ENCODE results near the gene KDM7A.

KDM7A gene

DNA sequence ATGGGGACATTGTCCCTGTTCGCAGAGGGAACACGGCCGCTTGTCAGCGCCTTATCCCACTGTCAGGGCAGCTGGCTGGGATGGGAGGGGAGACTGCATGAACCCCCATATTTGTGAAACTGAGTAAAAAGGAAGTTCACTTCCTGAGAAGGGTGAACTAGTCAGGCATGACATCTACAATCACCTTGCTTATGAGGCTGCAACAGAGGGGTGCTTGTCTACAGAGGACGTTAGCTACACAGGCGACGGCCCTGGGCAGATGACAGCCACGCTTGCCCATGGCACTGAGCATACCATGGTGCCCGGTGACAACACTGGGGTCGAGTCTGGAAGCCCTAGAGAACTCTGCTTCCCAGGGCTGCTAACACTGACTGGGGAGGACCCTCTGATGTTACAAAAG lies 46.0 kb upstream of the KDM7A start:
- no peak overlapping the region for H3K4me3 ChIP-seq (ENCODE audit: low read depth in 1 of 2, low read length in 2 of 2)
- H2AFZ ChIP-seq (ENCODE audit: low read depth, low read length) = no peak overlapping the region
- TF ChIP-seq, protein P1, sequence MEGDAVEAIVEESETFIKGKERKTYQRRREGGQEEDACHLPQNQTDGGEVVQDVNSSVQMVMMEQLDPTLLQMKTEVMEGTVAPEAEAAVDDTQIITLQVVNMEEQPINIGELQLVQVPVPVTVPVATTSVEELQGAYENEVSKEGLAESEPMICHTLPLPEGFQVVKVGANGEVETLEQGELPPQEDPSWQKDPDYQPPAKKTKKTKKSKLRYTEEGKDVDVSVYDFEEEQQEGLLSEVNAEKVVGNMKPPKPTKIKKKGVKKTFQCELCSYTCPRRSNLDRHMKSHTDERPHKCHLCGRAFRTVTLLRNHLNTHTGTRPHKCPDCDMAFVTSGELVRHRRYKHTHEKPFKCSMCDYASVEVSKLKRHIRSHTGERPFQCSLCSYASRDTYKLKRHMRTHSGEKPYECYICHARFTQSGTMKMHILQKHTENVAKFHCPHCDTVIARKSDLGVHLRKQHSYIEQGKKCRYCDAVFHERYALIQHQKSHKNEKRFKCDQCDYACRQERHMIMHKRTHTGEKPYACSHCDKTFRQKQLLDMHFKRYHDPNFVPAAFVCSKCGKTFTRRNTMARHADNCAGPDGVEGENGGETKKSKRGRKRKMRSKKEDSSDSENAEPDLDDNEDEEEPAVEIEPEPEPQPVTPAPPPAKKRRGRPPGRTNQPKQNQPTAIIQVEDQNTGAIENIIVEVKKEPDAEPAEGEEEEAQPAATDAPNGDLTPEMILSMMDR (IDR thresholded peaks at IDR 0.05; ENCODE audit: borderline replicate concordance, extremely low read depth, low read length, poor library complexity, severe bottlenecking) = no peak
- no peak for TF ChIP-seq EZH2 (IDR thresholded peaks at IDR 0.05; ENCODE audit: borderline replicate concordance, low read depth, low read length, severe bottlenecking)
- H3K27ac ChIP-seq (ENCODE audit: low read length) = no peak overlapping the region
- no peaks in the 10 kb centered on the region for H3K27me3 ChIP-seq (ENCODE audit: insufficient read depth, low read length, poor library complexity)
- ATAC-seq (ENCODE audit: insufficient read depth, low read depth) (no peak), DNase-seq (no peak)
- no peak overlapping the region for H3K9ac ChIP-seq (ENCODE audit: low read depth, low read length)
- no peaks in the 10 kb centered on the region for H4K20me1 ChIP-seq (ENCODE audit: insufficient read depth, low read length)
- no peaks in the 10 kb centered on the region for H3K36me3 ChIP-seq (ENCODE audit: insufficient read depth, low read length)
- no peak overlapping the region for H3K4me2 ChIP-seq (ENCODE audit: insufficient read depth, low read length)
- H3K9me3 ChIP-seq (ENCODE audit: insufficient read depth, low read length, severe bottlenecking) = no peaks in the 10 kb centered on the region
- no peaks in the 10 kb centered on the region for H3K79me2 ChIP-seq (ENCODE audit: insufficient read depth, low read length)
- no peaks in the 10 kb centered on the region for H3K4me1 ChIP-seq (ENCODE audit: insufficient read depth, low read length)

DNA sequence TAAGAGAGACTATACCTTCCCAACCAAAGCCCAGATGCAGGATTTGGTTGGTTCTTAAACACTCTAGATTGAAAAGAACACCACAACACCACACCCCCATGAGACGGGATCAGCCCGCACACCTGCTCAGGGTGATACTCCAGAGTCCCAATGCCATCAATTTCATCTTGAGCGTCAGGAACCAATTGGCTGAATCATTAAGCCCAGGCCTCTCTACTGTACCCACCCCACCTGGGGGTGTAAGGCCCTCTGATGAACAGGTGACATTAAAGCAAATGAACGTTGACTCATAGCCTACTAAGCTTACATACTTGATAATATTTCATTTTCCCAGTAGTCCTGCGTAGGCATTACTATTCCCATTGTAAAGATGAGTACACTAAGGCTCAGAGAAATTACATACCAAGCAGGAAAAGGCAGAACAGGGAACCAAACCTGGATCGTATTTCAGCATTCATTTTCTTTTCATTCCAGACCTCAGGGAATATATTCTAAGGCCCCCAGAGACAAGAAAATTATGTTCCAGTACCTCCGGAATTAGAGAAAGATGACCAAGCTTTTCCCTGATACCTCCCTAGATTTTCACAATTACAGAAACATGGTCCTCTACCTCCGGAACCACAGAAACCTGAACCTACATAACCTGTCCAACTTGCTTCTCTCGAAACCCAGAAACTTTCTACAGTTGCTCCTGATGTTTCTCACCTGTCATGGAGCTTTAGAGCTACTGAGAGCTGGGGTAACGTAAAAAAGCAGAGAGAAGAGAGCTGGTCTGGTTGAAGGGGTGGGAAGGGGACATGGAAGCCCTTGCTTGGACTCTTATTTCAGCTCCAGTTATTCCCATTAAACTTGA lies 43.1 kb upstream of the KDM7A start:
- Histone ChIP-seq H3K9me3 (ENCODE audit: insufficient read depth, low read length, severe bottlenecking) (no peaks in the 10 kb centered on the region), H4K20me1 (ENCODE audit: insufficient read depth, low read length) (no peaks in the 10 kb centered on the region), H3K4me2 (ENCODE audit: insufficient read depth, low read length) (no peak overlapping the region), H3K79me2 (ENCODE audit: insufficient read depth, low read length) (no peaks in the 10 kb centered on the region), H3K36me3 (ENCODE audit: insufficient read depth, low read length) (no peaks in the 10 kb centered on the region), H3K27me3 (ENCODE audit: insufficient read depth, low read length, poor library complexity) (no peaks in the 10 kb centered on the region), H3K9ac (ENCODE audit: low read depth, low read length) (no peak overlapping the region), H3K27ac (ENCODE audit: low read length) (no peak overlapping the region), H3K4me1 (ENCODE audit: insufficient read depth, low read length) (no peaks in the 10 kb centered on the region), H3K4me3 (ENCODE audit: low read depth in 1 of 2, low read length in 2 of 2) (no peak overlapping the region), H2AFZ (ENCODE audit: low read depth, low read length) (no peak overlapping the region)
- DNase-seq (no peak), ATAC-seq (ENCODE audit: insufficient read depth, low read depth) (no peak)
- no peak for TF ChIP-seq EZH2 (IDR thresholded peaks at IDR 0.05; ENCODE audit: borderline replicate concordance, low read depth, low read length, severe bottlenecking)
- TF ChIP-seq, protein P1 (IDR thresholded peaks at IDR 0.05; ENCODE audit: borderline replicate concordance, extremely low read depth, low read length, poor library complexity, severe bottlenecking) = no peak

DNA sequence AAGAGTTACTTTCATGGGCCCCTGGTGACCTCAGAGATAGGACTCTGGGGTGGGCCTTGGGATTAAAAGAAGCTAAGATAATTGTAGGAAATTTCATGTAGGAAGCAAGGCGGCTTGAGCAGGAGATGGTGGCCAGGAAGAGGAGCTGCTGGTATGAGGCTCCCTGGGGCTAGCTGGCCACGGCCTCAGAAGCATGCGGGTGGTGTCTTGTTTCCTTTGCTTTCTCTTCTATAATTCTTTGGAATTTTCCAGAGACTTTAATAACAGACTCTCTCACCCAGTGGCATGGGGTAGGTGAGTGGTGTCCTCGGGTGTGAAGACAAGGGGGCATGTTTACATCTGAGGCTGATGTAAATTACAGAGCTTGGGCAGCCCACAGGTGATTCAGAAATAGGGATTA lies 41.9 kb upstream of the KDM7A start:
- Histone ChIP-seq H3K27me3 (ENCODE audit: insufficient read depth, low read length, poor library complexity) (no peaks in the 10 kb centered on the region), H3K36me3 (ENCODE audit: insufficient read depth, low read length) (no peaks in the 10 kb centered on the region), H2AFZ (ENCODE audit: low read depth, low read length) (no peak overlapping the region), H3K9ac (ENCODE audit: low read depth, low read length) (no peak overlapping the region), H4K20me1 (ENCODE audit: insufficient read depth, low read length) (no peaks in the 10 kb centered on the region), H3K27ac (ENCODE audit: low read length) (no peak overlapping the region), H3K4me2 (ENCODE audit: insufficient read depth, low read length) (no peak overlapping the region), H3K79me2 (ENCODE audit: insufficient read depth, low read length) (no peaks in the 10 kb centered on the region), H3K4me1 (ENCODE audit: insufficient read depth, low read length) (no peaks in the 10 kb centered on the region), H3K9me3 (ENCODE audit: insufficient read depth, low read length, severe bottlenecking) (no peaks in the 10 kb centered on the region), H3K4me3 (ENCODE audit: low read depth in 1 of 2, low read length in 2 of 2) (no peak overlapping the region)
- TF ChIP-seq, protein P1 (IDR thresholded peaks at IDR 0.05; ENCODE audit: borderline replicate concordance, extremely low read depth, low read length, poor library complexity, severe bottlenecking) = no peak
- TF ChIP-seq EZH2 (IDR thresholded peaks at IDR 0.05; ENCODE audit: borderline replicate concordance, low read depth, low read length, severe bottlenecking) = no peak
- DNase-seq (no peak), ATAC-seq (ENCODE audit: insufficient read depth, low read depth) (no peak)

Measured in DND-41 (cell line).